HG03571 (cell line): Measurements from ENCODE around the gene WNT6.

Source experiments
- ATAC-seq: cut with Tn5 transposase; IDR thresholded peaks from one replicate; pipeline ENCODE4 v1.9.1; 2021; ENCODE audit not compliant: unreplicated experiment

WNT6 gene

DNA sequence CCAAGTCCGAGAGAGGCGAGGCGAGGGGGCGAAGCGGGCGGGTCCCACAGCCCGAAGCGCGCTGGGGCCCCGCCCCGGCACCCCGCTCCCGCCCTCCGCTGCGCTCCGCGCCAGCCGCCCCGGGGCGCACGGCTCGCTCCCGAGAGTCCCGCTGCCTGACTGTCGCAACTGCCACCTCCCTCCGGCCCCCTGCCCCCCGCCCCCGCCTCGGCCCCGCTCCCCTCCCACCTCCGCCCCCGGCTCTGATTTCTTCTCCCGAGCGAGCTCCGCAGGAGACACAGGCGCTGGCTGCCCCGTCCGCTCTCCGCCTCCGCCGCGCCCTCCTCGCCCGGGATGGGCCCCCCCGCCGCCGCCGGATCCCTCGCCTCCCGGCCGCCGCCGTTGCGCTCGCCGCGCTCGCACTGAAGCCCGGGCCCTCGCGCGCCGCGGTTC is at the start of gene WNT6:
Gene WNT6, plus strand, starts transcription at position 250 of the 432 bp plus-strand sequence. CDS start 233 bp downstream, outside the sequence.
- ATAC-seq: no peak

DNA sequence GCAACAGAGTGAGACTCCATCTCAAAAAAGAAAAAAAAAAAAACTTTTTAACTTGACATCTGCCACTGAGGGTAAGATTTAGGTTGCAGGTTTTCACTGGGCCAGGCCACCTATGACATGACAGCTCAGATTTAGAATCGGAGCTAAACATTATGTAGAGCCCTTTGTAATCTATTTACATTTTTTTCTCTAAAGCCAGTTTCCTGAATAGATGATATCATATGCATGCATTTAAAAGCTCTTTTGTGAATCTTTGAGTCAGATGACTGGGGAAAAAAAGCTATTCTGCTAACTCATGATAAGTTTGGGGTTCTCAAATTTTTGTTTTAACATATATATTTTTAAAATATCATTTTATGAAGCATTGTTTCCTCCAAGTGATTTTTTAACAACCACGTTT is 49.3 kb upstream of the WNT6 start:
- ATAC-seq: no peak

DNA sequence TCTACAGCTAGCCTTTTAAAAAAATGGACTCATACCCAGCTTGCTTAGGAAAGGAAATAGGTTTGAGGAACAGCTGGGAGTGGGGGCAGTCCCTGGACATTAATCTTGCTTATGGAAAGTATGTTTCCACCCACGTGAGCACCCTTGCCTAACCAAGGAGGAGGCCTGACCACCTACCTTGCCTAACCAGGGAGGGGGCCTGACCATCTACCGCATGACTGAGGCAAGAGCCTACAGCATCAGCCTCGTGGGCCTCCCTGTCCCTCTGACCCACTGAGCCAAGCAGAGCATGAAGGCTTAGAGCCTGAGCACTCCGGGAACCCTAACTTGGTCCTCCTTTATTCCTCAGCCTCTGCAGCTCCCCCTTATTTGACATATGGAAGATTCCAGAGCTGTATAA is 48.2 kb upstream of the WNT6 start:
- no peak for ATAC-seq

- ATAC-seq: no peak
These were observed 47.3 kb upstream of the WNT6 start for GRCh38 chr2:218812096-218812815.

DNA sequence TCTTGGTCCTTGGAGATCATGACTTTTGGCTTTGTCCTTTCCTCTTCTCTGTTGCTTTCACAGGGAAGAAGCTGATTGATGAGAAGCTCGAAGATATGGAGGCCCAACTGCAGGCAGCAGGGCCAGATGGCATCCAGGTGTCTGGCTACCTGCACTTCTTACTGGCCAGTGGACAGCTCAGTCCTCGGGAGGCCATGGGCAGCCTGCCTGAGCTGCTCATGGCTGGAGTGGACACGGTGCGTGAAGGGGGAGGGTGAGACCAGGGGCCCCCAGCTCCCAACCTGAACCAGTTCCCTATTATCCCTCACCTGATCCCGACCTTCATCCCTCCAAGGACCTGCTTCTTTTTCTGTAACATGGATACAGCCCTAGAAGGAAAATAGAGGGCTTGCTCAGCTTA is 46.7 kb upstream of the WNT6 start:
- no peak for ATAC-seq

GRCh38 chr2:218813771-218814460 is 45.7 kb upstream of the WNT6 start:
- no peak for ATAC-seq

- no peak for ATAC-seq
These were observed 44.9 kb upstream of the WNT6 start for GRCh38 chr2:218814540-218815243.

DNA sequence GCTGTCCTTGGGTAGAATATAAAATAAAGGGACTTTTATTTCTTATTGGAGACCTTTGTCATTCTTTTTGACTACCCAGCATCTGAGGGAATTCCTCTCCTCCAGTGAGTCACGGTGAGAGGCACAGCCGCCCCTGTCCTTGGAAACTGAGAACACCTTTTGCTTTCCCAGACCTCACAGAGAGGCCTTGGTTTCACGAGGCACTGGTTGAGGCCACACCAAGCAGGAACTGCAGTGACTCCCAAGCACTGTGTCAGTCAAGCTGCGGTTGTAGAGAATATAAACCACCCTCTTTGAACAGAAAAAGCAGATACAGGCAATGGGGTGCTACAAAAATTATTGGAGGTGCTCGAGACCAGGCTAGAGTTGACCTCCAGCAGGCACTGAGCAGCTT is 44.4 kb upstream of the WNT6 start:
- ATAC-seq: no peak

DNA sequence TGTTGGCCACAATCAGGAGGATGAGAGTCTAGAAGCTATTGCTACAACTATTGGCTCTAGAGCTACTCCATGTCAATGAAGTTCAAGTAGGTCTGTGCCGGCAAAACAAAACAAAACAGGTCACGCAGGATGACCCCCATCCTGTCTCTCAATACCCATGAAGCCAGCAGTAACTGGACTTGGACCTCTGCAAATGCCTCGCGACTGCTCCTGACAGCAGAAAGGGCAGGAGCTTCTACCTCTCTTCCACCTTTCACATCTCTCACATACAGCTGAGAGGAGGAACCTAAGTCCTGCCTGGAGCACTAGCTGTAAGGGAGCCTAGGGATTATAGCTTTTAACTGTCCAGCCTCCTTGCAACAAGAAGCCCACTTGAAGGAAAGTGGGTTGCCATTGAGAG is 44.0 kb upstream of the WNT6 start:
- no peak for ATAC-seq

DNA sequence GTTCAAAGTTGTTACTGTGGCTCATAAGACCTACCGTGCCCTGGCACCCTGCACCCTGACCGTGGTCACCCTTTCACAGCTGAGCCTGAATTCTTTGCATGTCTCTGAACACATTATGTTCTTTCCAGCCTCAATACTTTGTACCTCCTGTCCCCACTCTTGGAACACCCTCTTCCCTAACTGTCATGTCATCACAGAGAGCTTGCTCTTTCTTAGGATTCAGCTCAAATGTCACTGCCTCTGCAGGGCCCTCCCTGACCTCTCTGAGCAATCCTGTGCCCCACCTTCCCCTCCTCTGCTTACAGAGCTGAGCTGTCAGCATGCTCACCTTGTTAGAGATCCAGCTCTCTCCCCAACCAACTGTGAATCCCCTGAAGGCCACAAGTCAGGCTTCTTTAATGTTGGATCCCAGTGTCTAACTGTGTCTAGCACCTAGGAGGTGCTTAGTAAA is 43.0 kb upstream of the WNT6 start:
- ATAC-seq: no peak

- no peak for ATAC-seq
These were observed 40.5 kb upstream of the WNT6 start for GRCh38 chr2:218819093-218819492.

- no peak for ATAC-seq
These were observed 38.7 kb upstream of the WNT6 start for GRCh38 chr2:218820746-218821369.

DNA sequence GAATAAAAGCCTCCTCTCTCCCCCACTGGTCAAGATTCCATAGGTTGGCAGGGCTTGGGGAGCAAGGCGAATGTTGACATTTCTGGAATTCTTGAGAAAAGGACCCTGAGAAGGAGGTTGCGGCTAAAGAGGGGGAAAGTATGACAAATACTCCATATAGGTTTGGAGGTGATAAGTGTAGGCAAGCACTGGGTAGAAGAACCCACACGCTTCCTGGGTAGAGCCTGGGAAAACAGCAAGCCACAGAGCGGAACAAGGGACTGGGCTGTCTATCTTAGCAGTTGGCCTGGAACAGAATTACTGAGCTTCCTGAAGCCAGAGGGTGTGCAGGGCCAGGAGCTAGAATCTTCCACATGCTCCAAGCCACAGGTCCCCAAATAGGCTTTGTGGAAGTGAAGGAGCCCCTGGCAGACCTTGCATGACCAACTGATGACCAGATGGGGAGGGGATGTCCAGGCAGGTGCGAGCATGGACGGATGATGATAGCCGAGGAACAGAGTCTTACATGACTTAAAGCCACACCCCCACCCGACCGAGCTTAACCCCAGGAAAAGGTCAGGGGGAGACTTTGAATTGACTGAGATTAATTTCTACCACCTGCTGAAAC is 37.9 kb upstream of the WNT6 start:
- ATAC-seq: no peak

- no peak for ATAC-seq
These were observed 37.0 kb upstream of the WNT6 start for GRCh38 chr2:218822622-218823021.

- no peak for ATAC-seq
These were observed 36.3 kb upstream of the WNT6 start for GRCh38 chr2:218823196-218823855.

DNA sequence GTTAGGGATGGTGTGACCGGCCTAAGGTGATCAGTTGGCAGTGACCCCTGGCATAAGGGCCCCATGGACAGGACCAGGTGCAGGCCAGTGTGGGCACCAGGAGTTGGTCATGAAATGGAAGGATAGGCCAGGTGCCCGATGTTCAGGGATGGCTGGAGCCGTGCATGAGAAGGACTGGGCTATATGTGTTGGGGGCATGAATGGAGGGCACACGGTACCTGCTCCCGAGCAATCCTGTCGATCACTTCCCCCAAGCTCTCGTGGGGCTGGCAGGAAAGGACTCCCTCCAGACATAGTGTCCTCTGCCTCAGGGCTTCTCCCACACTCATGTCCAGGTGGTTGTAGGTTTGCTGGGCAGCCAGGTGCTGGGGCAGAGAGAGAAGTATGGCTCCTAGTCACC is 35.6 kb upstream of the WNT6 start:
- ATAC-seq: no peak

GRCh38 chr2:218826791-218827190 is 32.8 kb upstream of the WNT6 start:
- no peak for ATAC-seq

GRCh38 chr2:218827701-218828476 is 31.7 kb upstream of the WNT6 start:
- ATAC-seq: no peak

GRCh38 chr2:218828477-218828778 is 31.2 kb upstream of the WNT6 start:
- no peak for ATAC-seq

GRCh38 chr2:218829868-218830451 is 29.6 kb upstream of the WNT6 start:
- ATAC-seq: no peak
